Endothelial cell of umbilical vein (primary cell): Measurements from ENCODE around the gene RAB36. TPM values are rescaled to one million over a fixed set of nuclear protein-coding genes. Genes with fewer than 3 reads are reported as not detected.

ENCODE experiments used
- BruUV-seq: library from RNA; stranded (reverse); fragments of 400-500 nt; replicated peaks from 2 replicates; lab custom pipeline; 2021; lab: Mats Ljungman, UMichigan
- CTCF ChIA-PET: fragments of 300-600, 350-600 bp; sonication (Branson Sonifier 250); formaldehyde crosslinking; loops from one replicate; lab custom pipeline; 2021; ENCODE audit warnings: antibody characterized with exemption, inconsistent platforms; lab: Charles Lee
- POLR2A ChIA-PET: fragments of 300-600, 350-600 bp; sonication (Branson Sonifier 250); formaldehyde crosslinking; loops from one replicate; lab custom pipeline; 2021; ENCODE audit warnings: antibody characterized with exemption, inconsistent platforms; lab: Charles Lee
- DNase-seq: peaks from one replicate; pipeline ENCODE4 v3.0.0-alpha.2; 2011; ENCODE audit warnings: low read depth, low spot score
- FAIRE-seq: peaks from 2 replicates; lab custom pipeline; 2011; peaks lifted over from hg19 to GRCh38; lab: Jason Lieb, UNC
- H2AFZ ChIP-seq: 2 replicates; pipeline ENCODE4 v1.6.0; 2012; ENCODE audit warnings: low read depth, low read length, control low read depth, inconsistent platforms
- H3K27ac ChIP-seq: 2 replicates; pipeline ENCODE4 v1.5.1; 2011; ENCODE audit warnings: low read depth, mild to moderate bottlenecking, control low read depth, low read length, moderate library complexity; ENCODE audit not compliant: insufficient read depth
- H3K27me3 ChIP-seq, 2 experiments: 2 replicates each; pipeline versions ENCODE4 v1.6.0 to v1.6.1; 2011; ENCODE audit warnings: low read length in 2 of 2, mixed read lengths in 1 of 2; ENCODE audit not compliant: control insufficient read depth in 2 of 2, insufficient read depth in 2 of 2
- H3K36me3 ChIP-seq, 2 experiments: 2 replicates in 1 of 2; 3 replicates in 1 of 2; pipeline ENCODE4 v1.5.1; 2011; ENCODE audit warnings: low read length in 2 of 2, mild to moderate bottlenecking in 1 of 2, moderate library complexity in 1 of 2; ENCODE audit not compliant: control insufficient read depth in 2 of 2, insufficient read depth in 2 of 2; ENCODE audit errors: extremely low read depth in 1 of 2
- H3K4me1 ChIP-seq: 3 replicates; pipeline ENCODE4 v1.5.1; 2011; ENCODE audit warnings: mild to moderate bottlenecking, low read length; ENCODE audit not compliant: control insufficient read depth, insufficient read depth; ENCODE audit errors: extremely low read depth
- H3K4me2 ChIP-seq: 2 replicates; pipeline ENCODE4 v1.6.1; 2011; ENCODE audit warnings: low read length, control low read depth, mixed read lengths; ENCODE audit not compliant: insufficient read depth
- H3K4me3 ChIP-seq, 3 experiments: fragments of 200-600 bp in 1 of 3; sonication (generic), shearing (Covaris generic) in 1 of 3; replicated peaks in 1 of 3; 2 replicates each; pipeline ENCODE4 v1.5.1; 2011 to 2016; ENCODE audit warnings: control low read depth in 3 of 3, low read length in 3 of 3, mild to moderate bottlenecking in 2 of 3, inconsistent platforms in 1 of 3, low read depth in 1 of 3, moderate library complexity in 1 of 3; ENCODE audit not compliant: insufficient read depth in 1 of 3
- H3K79me2 ChIP-seq: 2 replicates; pipeline ENCODE4 v1.6.0; 2012; ENCODE audit warnings: low read length, inconsistent platforms; ENCODE audit not compliant: control insufficient read depth, insufficient read depth
- H3K9ac ChIP-seq: replicated peaks from 2 replicates; pipeline ENCODE3; 2011; ENCODE audit warnings: low read length, control low read depth; ENCODE audit not compliant: insufficient read depth; ENCODE audit errors: extremely low read depth
- H3K9me1 ChIP-seq: replicated peaks from 3 replicates; pipeline ENCODE4 v1.6.0; 2011; ENCODE audit warnings: mild to moderate bottlenecking, low read length; ENCODE audit not compliant: control insufficient read depth, insufficient read depth; ENCODE audit errors: extremely low read depth
- H3K9me3 ChIP-seq: replicated peaks from 2 replicates; pipeline ENCODE4 v1.5.1; 2012; ENCODE audit warnings: low read length, inconsistent platforms; ENCODE audit not compliant: control insufficient read depth, insufficient read depth
- H4K20me1 ChIP-seq: replicated peaks from 2 replicates; pipeline ENCODE3; 2011; ENCODE audit warnings: mild to moderate bottlenecking, low read length; ENCODE audit not compliant: control insufficient read depth, insufficient read depth; ENCODE audit errors: extremely low read depth
- EZH2 ChIP-seq: IDR thresholded peaks from 2 replicates; pipeline ENCODE4 v1.6.1; 2012; ENCODE audit warnings: borderline replicate concordance, low read depth, mild to moderate bottlenecking, moderate library complexity, low read length, inconsistent platforms; ENCODE audit not compliant: severe bottlenecking
- FOS ChIP-seq: IDR thresholded peaks from 2 replicates; pipeline ENCODE4 v1.6.1; 2011; ENCODE audit warnings: mild to moderate bottlenecking, low read length, moderate library complexity, borderline replicate concordance; ENCODE audit not compliant: insufficient read depth
- GATA2 ChIP-seq: IDR thresholded peaks from 2 replicates; pipeline ENCODE4 v1.7.0; 2011; ENCODE audit warnings: low read depth, mild to moderate bottlenecking, moderate library complexity, mixed read lengths, low read length; ENCODE audit not compliant: insufficient read length, insufficient read depth
- JUN ChIP-seq: IDR thresholded peaks from 2 replicates; pipeline ENCODE4 v1.6.1; 2011; ENCODE audit warnings: borderline replicate concordance, low read depth; ENCODE audit not compliant: insufficient read length, insufficient read depth
- MYC ChIP-seq: IDR thresholded peaks from one replicate; pipeline ENCODE4 v1.6.1; 2011; ENCODE audit warnings: mild to moderate bottlenecking, low read depth, low read length
- POLR2A ChIP-seq: IDR thresholded peaks from 2 replicates; pipeline ENCODE4 v1.6.1; 2012; ENCODE audit warnings: low read depth, mild to moderate bottlenecking, control low read depth, low read length
- POLR2AphosphoS5 ChIP-seq: IDR thresholded peaks from 2 replicates; pipeline ENCODE4 v1.6.1; 2012; ENCODE audit warnings: low read depth, mild to moderate bottlenecking, control low read depth, low read length, moderate library complexity; ENCODE audit not compliant: insufficient read depth
- dilution Hi-C: fragments of 300-500 bp; cut with MboI; formaldehyde crosslinking; loops from one replicate; pipeline ENCODE4 v1.15.0; 2019; ENCODE audit warnings: low sequenced_read_pairs; ENCODE audit not compliant: extremely low pct_ligation_motif_present
- intact Hi-C: fragments of 100-400 bp; cut with micrococcal nuclease; formaldehyde crosslinking; loops from one replicate; pipeline ENCODE4 v1.10.0; 2022
- polyA plus RNA-seq, 4 experiments: library from polyadenylated mRNA; depleted of rRNA in 3 of 4; stranded (reverse) in 3 of 4; unstranded in 1 of 4; fragments of >200 nt; gene quantifications; 2 replicates each; pipeline versions ENCODE4 v1.2.1 to v1.2.3, GENCODE V29; 2011 to 2012; ENCODE audit warnings: missing spikeins in 1 of 4
- total RNA-seq: library from RNA; stranded (reverse); gene quantifications from 2 replicates; pipeline ENCODE4 v1.2.3, GENCODE V29; 2021
- TF ChIP-seq, protein P1 (sequence below): IDR thresholded peaks from 2 replicates; pipeline ENCODE4 v1.6.1; 2011; ENCODE audit not compliant: insufficient read depth, insufficient read length
- TF ChIP-seq, protein P2 (sequence below), 2 donors: IDR thresholded peaks; 1 replicate in 1 of 2; 2 replicates in 1 of 2; pipeline ENCODE4 v1.5.1; 2011; ENCODE audit warnings: low read length in 2 of 2, mild to moderate bottlenecking in 2 of 2, moderate library complexity in 2 of 2, control low read depth in 1 of 2, inconsistent platforms in 1 of 2, low read depth in 1 of 2; ENCODE audit not compliant: insufficient read depth in 1 of 2; ENCODE audit errors: extremely low read depth in 1 of 2

RAB36 gene
- total and polyA plus RNA-seq, 2 donors (not counting 3 experiments of a cell fraction or from before 2014, with no cell fraction given): 2.7 to 3.1 TPM

DNA sequence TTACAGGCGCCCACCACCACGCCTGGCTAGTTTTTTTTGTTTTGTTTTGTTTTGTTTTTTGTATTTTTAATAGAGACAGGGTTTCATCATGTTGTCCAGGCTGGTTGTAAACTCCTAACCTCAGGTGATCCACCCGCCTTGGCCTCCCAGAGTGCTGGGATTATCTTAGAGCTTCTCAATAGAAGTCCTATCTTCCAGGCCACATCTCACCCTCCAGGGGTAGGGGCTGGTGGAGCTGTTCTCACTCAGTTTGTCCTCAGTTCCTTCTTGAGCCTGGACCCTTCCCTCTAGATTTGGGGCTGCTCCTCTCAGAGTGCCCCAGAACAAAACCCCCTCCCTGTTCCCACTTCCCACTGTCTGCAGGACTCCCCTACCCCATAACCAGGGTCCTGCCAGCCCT is 66.3 kb downstream of the RAB36 start:
- Histone ChIP-seq H3K36me3 (peaks cover 4 to 9% of the 10 kb centered on the region in 2 experiments), H4K20me1 (no peaks in the 10 kb centered on the region), H3K79me2 (peaks cover 88% of the 10 kb centered on the region), H3K27ac (no peak overlapping the region), H3K9me3 (no peaks in the 10 kb centered on the region), H3K9me1 (no peaks in the 10 kb centered on the region), H3K9ac (no peak overlapping the region), H3K4me2 (no peak overlapping the region), H3K4me1 (peaks cover 45% of the 10 kb centered on the region), H3K27me3 (no peaks in the 10 kb centered on the region), H3K4me3 (no peak overlapping the region), H2AFZ (no peak overlapping the region)
- intact Hi-C loops: no loop called here
- BruUV-seq: no TSS peak
- dilution Hi-C loops: no loop called here
- ChIA-PET POLR2A (no interaction called here), CTCF (interaction anchor here (1.0 to 6.2 kb wide), 5 partner anchors 14 to 70 kb away, joined by 3 to 41 read pairs (median 4); partner anchors contain the start of gene BCR)
- DNase-seq (no peak), FAIRE-seq (no peak)
- TF ChIP-seq, protein P1, sequence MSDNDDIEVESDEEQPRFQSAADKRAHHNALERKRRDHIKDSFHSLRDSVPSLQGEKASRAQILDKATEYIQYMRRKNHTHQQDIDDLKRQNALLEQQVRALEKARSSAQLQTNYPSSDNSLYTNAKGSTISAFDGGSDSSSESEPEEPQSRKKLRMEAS: no peak
- TF ChIP-seq EZH2 (no peak), MYC (no peak), JUN (no peak), GATA2 (no peak), POLR2A (no peak), FOS (no peak), POLR2AphosphoS5 (no peak)
- TF ChIP-seq, protein P2, sequence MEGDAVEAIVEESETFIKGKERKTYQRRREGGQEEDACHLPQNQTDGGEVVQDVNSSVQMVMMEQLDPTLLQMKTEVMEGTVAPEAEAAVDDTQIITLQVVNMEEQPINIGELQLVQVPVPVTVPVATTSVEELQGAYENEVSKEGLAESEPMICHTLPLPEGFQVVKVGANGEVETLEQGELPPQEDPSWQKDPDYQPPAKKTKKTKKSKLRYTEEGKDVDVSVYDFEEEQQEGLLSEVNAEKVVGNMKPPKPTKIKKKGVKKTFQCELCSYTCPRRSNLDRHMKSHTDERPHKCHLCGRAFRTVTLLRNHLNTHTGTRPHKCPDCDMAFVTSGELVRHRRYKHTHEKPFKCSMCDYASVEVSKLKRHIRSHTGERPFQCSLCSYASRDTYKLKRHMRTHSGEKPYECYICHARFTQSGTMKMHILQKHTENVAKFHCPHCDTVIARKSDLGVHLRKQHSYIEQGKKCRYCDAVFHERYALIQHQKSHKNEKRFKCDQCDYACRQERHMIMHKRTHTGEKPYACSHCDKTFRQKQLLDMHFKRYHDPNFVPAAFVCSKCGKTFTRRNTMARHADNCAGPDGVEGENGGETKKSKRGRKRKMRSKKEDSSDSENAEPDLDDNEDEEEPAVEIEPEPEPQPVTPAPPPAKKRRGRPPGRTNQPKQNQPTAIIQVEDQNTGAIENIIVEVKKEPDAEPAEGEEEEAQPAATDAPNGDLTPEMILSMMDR (IDR thresholded peaks at IDR 0.05; ENCODE audit: extremely low read depth in 1 of 2, insufficient read depth in 1 of 2, low read depth in 1 of 2, low read length in 2 of 2): no peak
